ENCODE measurements around the gene DDX11.
A peak's percentile ranks its signal among the peaks of the same experiment; 100 is the strongest.
"Not testable (repeated sequence)": the region's sequence is repeated elsewhere in the genome, so short reads cannot be mapped to it uniquely, and the experiment has no call there.

Gene DDX11

DNA sequence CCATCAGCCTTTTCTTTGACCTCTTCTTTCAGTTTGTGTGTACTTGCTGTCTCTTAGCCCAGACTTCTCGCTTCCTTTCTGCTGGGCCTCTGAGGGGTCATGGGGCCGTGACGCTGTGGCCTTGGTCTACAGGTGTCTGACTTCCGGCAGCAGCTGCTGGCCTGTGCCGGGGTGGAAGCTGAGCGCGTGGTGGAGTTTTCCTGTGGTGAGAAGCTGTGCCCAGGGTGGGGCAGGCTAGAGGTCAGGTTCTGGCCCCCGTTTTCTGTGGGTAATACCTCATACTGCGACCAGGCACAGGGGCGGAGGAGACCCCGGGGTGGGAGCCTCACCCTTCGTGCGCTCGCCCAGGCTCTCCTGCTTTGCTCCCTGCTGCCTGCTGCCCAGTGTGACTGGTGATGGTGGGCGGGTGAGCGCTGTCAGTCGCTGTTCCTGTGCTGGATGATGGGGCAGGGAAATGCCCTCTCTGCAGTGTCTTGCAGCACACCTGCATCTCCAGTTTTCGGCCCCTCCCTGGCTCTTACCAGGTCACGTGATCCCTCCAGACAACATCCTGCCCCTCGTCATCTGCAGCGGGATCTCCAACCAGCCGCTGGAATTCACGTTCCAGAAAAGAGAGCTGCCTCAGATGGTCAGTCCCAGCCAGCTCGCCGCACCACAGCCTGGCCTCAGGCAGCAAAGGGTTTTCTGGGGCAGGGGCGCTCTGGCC lies 27.0 kb downstream of the DDX11 start:
- not testable (repeated sequence) for DNase-seq

DNA sequence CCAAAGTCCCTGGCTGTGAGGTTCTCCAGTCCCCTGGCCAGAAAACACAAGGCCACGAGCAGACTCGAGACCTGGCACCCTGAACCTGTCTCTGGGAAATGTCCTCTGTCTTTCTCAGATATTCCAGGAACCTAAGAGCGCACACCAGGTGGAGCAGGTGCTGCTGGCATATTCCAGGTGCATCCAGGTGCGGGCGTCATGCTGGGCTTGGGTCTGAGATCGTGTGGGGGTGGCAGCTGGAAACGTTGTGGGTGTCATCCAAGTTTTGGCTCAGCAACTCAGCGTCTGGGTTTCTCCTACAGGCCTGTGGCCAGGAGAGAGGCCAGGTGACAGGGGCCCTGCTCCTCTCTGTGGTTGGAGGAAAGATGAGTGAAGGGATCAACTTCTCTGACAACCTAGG lies 28.5 kb downstream of the DDX11 start:
- not testable (repeated sequence) for DNase-seq

DNA sequence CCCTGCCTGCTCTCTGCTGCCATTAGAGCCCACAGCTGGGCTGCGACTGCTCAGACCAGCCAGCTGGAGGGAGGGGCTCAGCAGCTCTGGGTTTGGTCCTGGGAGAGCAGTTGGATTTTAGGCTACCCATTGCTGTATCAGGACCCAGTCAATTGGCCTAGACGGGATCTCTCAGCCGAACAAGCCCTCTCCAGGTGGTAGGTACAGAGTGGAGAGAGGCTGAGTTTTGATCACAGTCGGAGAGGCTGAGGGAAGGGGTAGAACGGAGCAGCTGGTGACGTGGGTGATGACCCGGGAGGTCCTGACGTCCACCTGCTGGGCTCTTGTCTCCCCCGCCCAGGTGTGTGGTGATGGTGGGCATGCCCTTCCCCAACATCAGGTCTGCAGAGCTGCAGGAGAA lies 28.9 kb downstream of the DDX11 start:
- not testable (repeated sequence) for DNase-seq

DNA sequence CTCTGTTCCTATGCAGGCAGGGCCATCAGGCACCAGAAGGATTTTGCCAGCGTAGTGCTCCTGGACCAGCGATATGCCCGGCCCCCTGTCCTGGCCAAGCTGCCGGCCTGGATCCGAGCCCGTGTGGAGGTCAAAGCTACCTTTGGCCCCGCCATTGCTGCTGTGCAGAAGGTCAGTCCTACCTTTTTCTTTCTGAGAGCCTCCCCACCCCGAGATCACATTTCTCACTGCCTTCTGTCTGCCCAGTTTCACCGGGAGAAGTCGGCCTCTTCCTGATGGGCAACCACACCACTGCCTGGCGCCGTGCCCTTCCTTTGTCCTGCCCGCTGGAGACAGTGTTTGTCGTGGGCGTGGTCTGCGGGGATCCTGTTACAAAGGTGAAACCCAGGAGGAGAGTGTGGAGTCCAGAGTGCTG lies 29.9 kb downstream of the DDX11 start:
- not testable (repeated sequence) for DNase-seq

GRCh38 chr12:31104220-31104619 lies 30.6 kb downstream of the DDX11 start:
- not testable (repeated sequence) for DNase-seq

- DNase-seq: not testable (repeated sequence)
Measured at GRCh38 chr12:31104773-31105172, 31.1 kb downstream of the DDX11 start.

GRCh38 chr12:31105668-31106067 lies 32.0 kb downstream of the DDX11 start:
- DNase-seq: no peak

DNA sequence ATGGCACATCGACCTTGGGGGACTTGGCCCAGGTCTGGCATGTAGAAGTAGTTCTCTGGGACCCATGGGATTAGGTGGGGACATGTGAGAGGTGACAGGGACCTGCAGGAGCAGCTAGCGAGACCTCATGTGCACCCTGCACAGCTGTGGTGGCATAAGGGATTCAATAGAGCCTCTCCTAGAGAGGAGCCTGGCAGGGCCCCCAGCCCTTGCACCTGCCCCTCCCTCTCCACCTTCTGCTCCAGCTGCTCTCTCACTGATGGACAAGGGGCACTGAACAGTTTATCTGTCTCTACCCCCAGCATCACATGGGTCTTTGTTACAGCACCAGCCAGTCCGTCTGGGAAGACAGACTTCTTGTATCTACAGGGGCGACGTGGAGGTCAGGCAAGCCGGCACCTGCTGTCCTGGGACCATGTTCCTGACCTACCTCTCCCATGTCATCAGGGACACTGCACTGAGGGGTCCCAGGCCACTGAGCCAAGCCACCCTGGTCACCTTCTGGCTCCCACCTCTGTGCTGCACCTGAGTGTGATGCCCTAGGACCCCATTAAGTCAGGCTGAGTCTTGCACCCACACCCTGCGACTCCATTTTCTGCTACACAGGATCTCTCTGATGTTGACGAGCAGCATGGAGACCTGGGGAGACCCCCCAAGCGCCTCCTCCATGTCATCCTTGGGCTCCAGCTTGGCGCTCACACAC lies 32.6 kb downstream of the DDX11 start:
- DNase-seq: no peak

DNA sequence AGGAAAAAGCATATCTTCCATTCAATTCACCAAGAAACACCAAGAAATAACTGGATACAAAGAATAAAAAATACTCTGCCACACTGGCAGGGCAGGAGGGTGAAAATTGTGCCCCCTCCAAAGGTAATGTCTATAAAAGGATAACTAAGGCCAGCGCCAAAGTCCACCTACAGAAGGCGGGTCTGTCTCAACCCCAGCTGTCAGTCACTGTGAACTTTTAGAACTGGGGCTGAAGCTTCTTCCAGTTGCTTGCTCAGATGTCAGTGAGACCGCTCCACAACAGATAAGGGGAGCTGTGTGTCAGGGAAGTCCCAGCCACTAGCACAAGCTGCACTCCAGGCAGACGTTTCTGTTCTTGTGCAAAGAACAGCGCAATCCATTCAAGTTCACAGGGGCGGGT lies 36.1 kb downstream of the DDX11 start:
- DNase-seq: not testable (repeated sequence)

DNA sequence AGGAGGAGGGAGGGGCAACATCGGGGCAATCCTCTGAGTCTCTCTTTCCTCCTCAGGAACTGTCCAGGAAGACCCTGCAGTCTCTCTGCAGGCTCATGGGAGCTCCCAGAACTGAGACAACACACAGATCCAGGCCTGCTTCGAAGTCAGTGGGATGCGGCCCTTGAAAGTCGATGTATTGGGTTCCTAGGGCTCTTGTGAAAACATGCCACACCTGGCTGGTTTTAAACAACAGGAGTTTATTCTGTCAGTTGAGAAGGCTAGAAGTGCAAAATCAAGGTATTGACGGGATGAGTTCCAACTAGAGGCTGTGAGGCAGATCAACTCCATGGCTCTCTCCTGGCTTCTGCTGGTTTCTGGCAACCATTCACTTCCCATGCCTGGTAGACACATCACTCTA lies 36.6 kb downstream of the DDX11 start:
- DNase-seq: not testable (repeated sequence)

DNA sequence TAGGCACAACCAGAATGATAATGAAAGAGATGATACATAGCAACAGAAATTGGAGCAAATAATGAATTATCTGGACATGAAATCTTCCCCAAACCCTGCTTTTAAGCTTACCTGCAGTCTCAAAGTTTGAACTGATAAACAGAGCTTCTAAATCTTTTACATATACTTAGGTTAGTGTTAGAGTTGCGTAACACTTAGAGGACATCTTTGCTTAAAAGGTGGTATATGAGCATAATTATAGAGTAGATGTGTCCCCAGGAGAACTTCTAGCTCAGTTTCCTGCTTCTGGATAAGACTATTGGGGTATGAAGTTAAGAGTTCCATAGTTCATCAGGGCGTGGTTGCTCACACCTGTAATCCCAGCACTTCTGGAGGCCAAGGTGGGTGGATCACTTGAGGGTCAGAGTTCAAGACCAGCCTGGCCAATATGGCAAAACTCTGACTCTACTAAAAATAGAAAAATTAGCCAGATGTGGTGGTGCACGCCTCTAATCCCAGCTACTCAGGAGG lies 41.5 kb downstream of the DDX11 start:
- not testable (repeated sequence) for DNase-seq

DNA sequence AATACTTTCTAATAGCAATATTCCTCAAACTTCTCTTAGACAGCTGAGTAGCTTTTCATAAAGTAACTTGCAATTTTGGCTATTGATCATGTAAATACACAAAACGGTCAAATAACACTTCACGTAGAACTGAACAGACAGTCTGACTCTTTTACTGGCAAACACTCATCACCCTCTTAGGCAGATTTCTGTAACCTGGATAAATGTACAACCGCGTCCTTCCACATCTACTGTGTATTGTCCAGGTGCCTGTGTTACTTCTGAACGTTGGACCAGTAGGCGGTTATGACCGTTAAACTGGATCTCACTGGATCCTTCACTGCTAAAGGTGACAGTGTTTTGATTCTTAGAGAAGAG lies 43.2 kb downstream of the DDX11 start:
- not testable (repeated sequence) for DNase-seq

DNA sequence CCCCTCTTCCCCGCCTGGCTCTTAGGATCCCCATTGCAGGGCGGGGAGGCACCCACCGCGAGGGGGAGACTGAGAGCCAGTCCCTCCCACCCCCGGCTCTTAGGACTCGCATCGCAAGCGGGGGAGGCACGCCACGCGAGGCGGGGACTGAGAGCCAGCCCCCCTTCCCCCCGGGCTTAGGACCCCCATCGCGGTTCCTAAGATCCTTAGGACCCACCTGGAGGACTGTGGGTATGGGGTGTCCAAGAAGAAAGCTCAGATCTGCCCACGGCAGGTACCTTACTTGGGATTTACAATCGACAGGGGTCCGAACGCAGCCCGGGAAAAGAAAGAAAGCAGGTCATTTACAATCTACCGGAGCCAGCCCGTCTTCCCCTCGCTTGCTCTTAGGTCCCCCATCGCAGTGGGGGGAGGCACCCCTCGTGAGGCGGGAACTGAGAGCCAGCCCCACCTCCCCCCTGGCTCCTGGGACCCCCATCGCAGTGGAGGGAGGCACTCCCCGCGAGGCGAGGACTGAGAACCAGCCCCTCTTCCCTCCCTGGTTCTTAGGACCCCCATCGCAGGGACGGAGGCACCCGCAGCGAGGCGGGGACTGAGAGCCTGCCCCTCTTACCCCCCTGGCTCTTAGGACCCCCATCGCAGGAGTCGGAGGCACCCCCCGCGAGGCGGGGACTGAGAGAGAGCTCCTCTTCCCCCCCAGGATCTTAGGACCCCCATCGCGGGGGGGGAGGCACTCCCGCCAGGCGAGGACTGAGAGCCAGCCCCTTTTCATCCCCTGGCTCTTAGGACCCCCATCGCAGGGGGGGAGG lies 43.7 kb downstream of the DDX11 start:
- DNase-seq: peak; percentile 73

DNA sequence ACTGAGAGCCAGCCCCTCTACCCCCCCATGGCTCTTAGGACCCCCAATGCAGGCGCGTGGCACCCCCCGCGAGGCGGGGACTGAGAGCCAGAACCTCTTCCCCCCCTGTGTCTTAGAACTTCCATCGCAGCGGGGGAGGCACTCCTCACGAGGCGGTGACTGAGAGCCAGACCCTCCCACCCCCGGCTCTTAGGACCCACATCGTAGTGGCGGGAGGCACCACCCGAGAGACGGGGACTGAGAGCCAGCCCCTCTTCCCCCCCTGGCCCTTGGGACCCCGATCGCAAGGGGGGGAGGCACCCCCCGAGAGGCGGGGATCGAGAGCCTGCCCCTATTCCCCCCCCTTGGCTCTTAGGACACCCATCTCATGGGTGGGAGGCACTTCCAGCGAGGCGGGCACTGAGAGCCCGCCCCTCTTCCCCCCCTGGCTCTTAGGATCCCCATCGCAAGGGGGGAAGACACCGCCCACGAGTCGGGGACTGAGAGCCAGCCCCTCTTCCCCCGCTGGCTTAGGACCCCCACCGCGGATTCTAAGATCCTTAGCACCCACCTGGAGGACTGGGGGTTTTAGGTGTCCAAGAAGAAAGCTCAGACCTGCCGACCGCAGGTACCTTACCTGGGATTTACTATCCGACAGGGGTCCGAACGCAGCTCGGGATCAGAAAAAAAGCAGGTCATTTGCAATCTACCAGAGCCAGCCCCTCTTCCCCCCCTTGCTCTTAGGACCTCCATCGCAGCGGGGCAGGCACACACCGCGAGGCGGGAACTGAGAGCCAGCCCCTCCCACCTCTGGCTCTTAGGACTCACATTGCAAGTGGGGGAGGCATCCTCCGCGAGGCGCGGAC lies 44.9 kb downstream of the DDX11 start:
- peak; percentile 63 for DNase-seq

DNA sequence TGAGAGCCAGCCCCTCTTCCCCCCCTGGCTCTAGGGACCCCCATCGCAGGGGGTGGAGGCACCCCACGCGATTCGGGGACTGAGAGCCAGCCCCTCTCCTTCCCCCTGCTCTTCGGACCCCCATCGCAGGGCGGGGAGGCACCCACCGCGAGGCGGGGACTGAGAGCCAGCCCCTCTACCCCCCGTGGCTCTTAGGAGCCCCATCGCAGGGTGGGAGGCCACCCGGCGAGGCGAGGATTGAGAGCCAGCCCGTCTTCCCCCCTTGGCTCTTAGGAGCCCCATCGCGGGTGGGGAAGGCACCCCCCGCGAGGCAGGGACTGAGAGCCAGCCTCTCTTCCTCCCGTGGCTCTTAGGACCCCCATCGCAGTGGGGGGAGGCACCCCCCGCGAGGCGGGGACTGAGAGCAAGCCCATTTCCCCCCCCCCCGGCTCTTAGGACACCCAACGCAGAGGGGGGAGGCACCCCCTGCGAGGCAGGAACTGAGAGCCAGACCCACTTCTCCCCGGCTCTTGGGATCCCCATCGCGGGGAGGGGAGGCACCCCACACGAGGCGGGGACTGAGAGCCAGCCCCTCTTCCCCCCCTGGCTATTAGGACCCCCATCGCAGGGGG lies 45.6 kb downstream of the DDX11 start:
- no peak for DNase-seq

- no peak for DNase-seq
Measured at GRCh38 chr12:31119803-31120211, 46.1 kb downstream of the DDX11 start.

- no peak for DNase-seq
Measured at GRCh38 chr12:31120392-31121008, 46.8 kb downstream of the DDX11 start.

DNA sequence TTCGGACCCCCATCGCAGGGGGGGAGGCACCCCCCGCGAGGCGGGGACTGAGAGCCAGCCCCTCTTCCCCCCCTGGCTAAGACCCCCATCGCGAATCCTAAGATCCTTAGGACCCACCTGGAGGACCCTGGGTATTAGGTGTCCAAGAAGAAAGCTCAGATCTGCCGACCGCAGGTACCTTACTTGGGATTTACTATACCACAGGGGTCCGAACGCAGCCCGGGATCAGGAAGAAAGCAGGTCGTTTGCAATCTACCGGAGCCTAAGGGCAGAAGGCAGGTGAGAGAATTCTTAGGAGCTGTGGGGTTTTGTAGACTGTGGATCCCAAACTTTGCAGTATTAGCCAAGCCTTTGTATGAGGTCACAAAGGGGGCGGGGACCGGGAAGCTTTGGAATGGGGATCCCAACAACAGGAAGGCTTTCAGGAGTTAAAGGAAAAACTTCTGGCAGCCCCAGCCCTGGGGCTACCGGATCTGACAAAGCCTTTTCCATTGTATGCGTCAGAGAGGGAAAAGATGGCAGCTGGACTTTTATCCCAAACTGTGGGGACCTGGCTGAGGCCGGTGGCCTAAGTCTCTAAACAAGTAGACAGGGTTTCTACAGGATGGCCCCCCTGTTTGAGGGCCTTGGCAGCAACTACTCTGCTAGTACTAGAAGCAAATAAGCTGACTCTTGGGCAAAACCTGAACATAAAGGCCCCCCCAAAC lies 47.5 kb downstream of the DDX11 start:
- not testable (repeated sequence) for DNase-seq

DNA sequence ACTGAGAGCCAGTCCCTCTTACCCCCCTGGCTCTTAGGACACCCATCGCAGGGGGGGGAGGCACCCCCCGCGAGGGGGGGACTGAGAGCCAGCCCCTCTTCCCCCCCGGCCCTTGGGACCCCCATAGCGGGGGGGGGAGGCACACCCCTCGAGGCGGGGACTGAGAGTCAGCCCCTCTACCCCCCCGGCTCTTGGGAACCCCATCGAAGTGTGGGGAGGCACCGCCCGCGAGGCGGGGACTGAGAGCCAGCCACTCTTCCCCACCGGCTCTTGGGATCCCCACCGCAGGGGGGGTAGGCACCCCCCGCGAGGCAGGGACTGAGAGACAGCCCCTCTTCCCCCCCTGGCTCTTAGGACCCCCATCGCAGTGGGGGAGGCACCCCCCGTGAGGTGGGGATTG lies 48.8 kb downstream of the DDX11 start:
- no peak for DNase-seq

- DNase-seq: not testable (repeated sequence)
Measured at GRCh38 chr12:31124158-31124557, 50.5 kb downstream of the DDX11 start.

GRCh38 chr12:31125171-31125570 lies 51.5 kb downstream of the DDX11 start:
- not testable (repeated sequence) for DNase-seq

Measured in activated CD8-positive, alpha-beta memory T cell treated with anti-CD3 and anti-CD28 coated beads, Interleukin-2, amount 50 U/mL, for 4 hours (primary cell).